Lower leg skin (tissue), 4 donors: ENCODE results near the gene TERT. TPM values are rescaled to one million over a fixed set of nuclear protein-coding genes. Genes with fewer than 3 reads are reported as not detected.
A peak's percentile ranks its signal among the peaks of the same experiment; 100 is the strongest.

Experiments used
- DNase-seq, 2 donors: peaks; one replicate each; pipeline ENCODE4 v3.0.0-alpha.2; 2019; ENCODE audit warnings: low spot score in 2 of 2
- H3K4me3 ChIP-seq: fragments of 200-600 bp; sonication (generic); 2 replicates; pipeline ENCODE4 v1.5.1; 2017; ENCODE audit warnings: mild to moderate bottlenecking, low read depth; ENCODE audit not compliant: poor library complexity, severe bottlenecking
- POLR2A ChIP-seq, 2 donors: fragments of 450-650 bp; IDR thresholded peaks; one replicate each; pipeline ENCODE4 v1.6.1; 2016 to 2017; ENCODE audit warnings: antibody characterized with exemption in 2 of 2, mild to moderate bottlenecking in 1 of 2, moderate library complexity in 1 of 2
- WGBS, 2 donors: methylation state at CpG; one replicate each; pipeline ENCODE4 v1.1.5; 2018; 5-methylcytosine and 5-hydroxymethylcytosine counted together
- intact Hi-C: fragments of 100-400 bp; cut with DNase I; formaldehyde crosslinking; loops from one replicate; pipeline ENCODE4 v1.15.0; 2023; ENCODE audit warnings: low total_unique reads
- total RNA-seq, 4 donors: library from RNA; depleted of rRNA; stranded (reverse); fragments of >200 nt; gene quantifications; one replicate each; pipeline ENCODE4 v1.1.0, GENCODE V29; 2016
- TF ChIP-seq, protein P1 (sequence below), 3 donors: fragments of 450-650 bp; IDR thresholded peaks; one replicate each; pipeline ENCODE4 v1.5.1; 2016; ENCODE audit warnings: antibody characterized with exemption in 3 of 3, mild to moderate bottlenecking in 3 of 3, moderate library complexity in 2 of 3

The TERT gene
- total RNA-seq, 4 donors from 2014 or later, result 0.13 to 0.38 TPM; not detected in 2

DNA sequence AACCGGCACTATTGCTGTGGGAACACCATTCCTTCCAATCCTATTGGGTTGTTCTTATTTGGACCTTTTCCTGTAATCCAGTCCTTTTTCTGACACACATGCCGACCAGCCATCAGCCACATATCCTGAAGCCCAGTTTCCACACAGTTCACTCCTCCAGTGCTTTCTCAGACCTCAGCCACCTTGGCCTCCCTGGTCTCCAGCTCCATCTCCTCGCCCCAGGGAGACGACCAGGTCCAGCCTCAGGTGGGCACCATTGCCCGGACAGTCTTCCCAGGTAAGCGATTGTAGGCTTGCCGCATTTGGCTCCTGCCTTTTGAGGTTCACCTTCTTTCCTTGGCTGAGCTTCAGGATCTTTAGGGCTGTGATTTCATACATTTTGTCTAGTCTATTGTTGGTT, 15.2 kb upstream of the TERT start:
- WGBS, 2 donors, result 90 to 94% methylated on average over 7 of the region's 7 CpGs
- peak in 1 of 2 donors; percentile 53 for DNase-seq
- TF ChIP-seq, protein P1, sequence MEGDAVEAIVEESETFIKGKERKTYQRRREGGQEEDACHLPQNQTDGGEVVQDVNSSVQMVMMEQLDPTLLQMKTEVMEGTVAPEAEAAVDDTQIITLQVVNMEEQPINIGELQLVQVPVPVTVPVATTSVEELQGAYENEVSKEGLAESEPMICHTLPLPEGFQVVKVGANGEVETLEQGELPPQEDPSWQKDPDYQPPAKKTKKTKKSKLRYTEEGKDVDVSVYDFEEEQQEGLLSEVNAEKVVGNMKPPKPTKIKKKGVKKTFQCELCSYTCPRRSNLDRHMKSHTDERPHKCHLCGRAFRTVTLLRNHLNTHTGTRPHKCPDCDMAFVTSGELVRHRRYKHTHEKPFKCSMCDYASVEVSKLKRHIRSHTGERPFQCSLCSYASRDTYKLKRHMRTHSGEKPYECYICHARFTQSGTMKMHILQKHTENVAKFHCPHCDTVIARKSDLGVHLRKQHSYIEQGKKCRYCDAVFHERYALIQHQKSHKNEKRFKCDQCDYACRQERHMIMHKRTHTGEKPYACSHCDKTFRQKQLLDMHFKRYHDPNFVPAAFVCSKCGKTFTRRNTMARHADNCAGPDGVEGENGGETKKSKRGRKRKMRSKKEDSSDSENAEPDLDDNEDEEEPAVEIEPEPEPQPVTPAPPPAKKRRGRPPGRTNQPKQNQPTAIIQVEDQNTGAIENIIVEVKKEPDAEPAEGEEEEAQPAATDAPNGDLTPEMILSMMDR (IDR thresholded peaks at IDR 0.05), result no peak
- H3K4me3 ChIP-seq, result no peak overlapping the region
- intact Hi-C loops, result no loop called here

DNA sequence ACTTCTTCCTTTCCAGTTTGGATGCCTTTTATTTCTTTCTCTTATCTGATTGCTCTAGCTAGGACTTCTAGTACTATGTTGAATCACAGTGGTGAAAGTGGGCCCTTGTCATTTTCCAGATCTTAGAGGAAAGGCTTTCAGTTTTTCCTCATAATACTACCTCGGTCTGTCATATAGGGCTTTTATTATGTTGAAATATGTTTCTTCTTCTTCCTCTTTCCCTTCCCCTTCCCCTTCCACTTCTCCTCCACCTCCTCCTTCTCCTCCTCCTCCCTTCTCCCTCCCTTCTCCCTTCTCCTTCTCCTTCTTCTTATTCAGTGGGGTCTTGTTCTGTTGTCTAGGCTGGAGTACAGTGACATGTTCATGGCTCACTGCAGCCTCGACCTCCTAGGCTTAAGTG, 9.2 kb upstream of the TERT start:
- intact Hi-C loops, result no loop called here
- H3K4me3 ChIP-seq, result no peak overlapping the region
- no peak for DNase-seq
- TF ChIP-seq, protein P1 (IDR thresholded peaks at IDR 0.05), result no peak
- TF ChIP-seq POLR2A (IDR thresholded peaks at IDR 0.05), result no peak
- WGBS, 2 donors, result 67 to 77% methylated on average over 2 of the region's 2 CpGs

DNA sequence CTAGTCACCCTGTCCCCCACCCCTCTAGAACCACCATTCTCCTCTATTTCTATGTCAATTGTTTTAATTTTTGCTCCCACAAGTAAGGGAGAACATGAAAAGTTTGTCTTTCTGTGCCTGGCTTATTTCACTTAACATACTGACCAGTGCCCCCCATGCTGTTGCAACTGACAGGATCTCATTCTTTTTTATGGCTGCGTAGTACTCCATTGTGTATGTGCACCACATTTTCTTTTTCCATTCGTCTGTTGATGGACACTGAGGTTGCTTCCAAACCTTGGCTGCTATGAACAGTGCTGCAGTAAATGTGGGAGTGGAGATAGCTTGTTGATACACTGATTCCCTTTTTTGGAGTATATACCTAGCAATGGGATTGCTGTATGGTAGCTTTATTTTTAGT, 7.4 kb upstream of the TERT start:
- DNase-seq, result no peak
- intact Hi-C loops, result no loop called here
- 83 to 86% methylated on average over 2 of the region's 2 CpGs for WGBS, 2 donors
- TF ChIP-seq, protein P1 (IDR thresholded peaks at IDR 0.05), result no peak
- no peak for TF ChIP-seq POLR2A (IDR thresholded peaks at IDR 0.05)
- no peak overlapping the region for H3K4me3 ChIP-seq

- peak in 1 of 2 donors; percentile 79 for DNase-seq
Measured at GRCh38 chr5:1300581-1301083, 5.8 kb upstream of the TERT start.

DNA sequence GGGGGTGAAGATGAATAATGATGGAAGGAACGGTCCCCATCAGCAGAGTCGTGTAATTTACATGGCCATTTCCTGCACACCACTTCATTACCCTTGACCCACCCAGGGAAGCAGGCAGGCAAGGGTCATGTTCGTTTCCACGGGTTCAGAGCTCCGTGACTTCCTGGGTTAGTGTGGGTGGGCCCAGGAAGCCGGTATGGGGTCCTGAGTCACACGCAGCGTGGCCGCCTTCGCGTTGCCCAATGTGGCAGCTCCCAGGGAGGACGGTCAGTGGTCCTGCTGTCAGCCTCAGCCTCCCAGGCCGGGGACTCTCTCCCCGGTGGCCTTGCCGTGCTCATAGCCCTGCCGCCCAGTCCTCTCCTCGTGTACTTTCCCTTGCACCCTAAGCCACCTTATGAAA, 5.1 kb upstream of the TERT start:
- intact Hi-C loops, result no loop called here
- TF ChIP-seq, protein P1 (IDR thresholded peaks at IDR 0.05), result no peak
- no peak for TF ChIP-seq POLR2A (IDR thresholded peaks at IDR 0.05)
- peak in 1 of 2 donors; percentile 66 for DNase-seq
- 73 to 79% methylated on average over 16 to 17 of the region's 17 CpGs for WGBS, 2 donors
- no peak overlapping the region for H3K4me3 ChIP-seq

More at GRCh38 chr5:1300581-1301083, 5.8 kb upstream of the TERT start:
- H3K4me3 ChIP-seq, result no peak overlapping the region
- TF ChIP-seq, protein P1 (IDR thresholded peaks at IDR 0.05), result no peak
- TF ChIP-seq POLR2A (IDR thresholded peaks at IDR 0.05), result no peak
- 87 to 90% methylated on average over 20 of the region's 20 CpGs for WGBS, 2 donors
- intact Hi-C loops, result no loop called here

DNA sequence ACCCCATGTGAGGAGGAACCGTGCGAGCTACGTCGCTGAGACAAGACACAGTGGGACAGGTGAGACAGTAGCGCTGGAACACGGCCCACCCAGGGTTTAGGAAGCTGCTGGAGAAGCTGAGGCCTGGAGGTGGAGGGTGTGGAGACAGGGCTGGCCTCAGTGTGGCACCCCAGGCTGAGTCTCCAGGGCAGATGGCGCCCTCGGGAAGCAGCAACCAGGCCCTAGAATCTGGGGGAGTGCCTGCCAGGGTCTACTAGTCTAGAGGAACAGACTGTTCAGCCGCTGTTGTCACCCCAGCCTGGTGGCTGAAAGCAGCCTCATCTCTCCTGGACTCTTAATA, 4.6 kb upstream of the TERT start:
- peak in 1 of 2 donors; percentile 70 for DNase-seq
- intact Hi-C loops, result no loop called here
- no peak overlapping the region for H3K4me3 ChIP-seq
- 79 to 81% methylated on average over 9 of the region's 9 CpGs for WGBS, 2 donors
- TF ChIP-seq POLR2A (IDR thresholded peaks at IDR 0.05), result no peak
